DND-41 (cell line): Measurements from ENCODE around the gene ZNF662.

Source experiments
- ATAC-seq: fragments of 200-7000 bp; cut with Tn5 transposase; 3 replicates; pipeline ENCODE4 v1.9.1; 2021; ENCODE audit warnings: low read depth; ENCODE audit not compliant: insufficient read depth
- DNase-seq: peaks from one replicate; pipeline ENCODE4 v3.0.0-alpha.2; 2020
- H2AFZ ChIP-seq: 2 replicates; pipeline ENCODE4 v1.6.0; 2012; ENCODE audit warnings: low read depth, low read length
- H3K27ac ChIP-seq: 2 replicates; pipeline ENCODE4 v1.5.1; 2012; ENCODE audit warnings: low read length, inconsistent platforms
- H3K27me3 ChIP-seq: fragments of 200-600 bp; sonication (generic); 2 replicates; pipeline ENCODE4 v1.6.0; 2012; ENCODE audit warnings: low read length, mild to moderate bottlenecking, inconsistent platforms; ENCODE audit not compliant: insufficient read depth, poor library complexity
- H3K36me3 ChIP-seq: 2 replicates; pipeline ENCODE4 v1.5.1; 2012; ENCODE audit warnings: low read length, inconsistent platforms; ENCODE audit not compliant: insufficient read depth
- H3K4me1 ChIP-seq: 2 replicates; pipeline ENCODE4 v1.5.1; 2012; ENCODE audit warnings: mild to moderate bottlenecking, low read length; ENCODE audit not compliant: insufficient read depth
- H3K4me2 ChIP-seq: 2 replicates; pipeline ENCODE4 v1.6.0; 2012; ENCODE audit warnings: mild to moderate bottlenecking, moderate library complexity, low read length, inconsistent platforms; ENCODE audit not compliant: insufficient read depth
- H3K4me3 ChIP-seq, 2 experiments: fragments of 200-600 bp in 1 of 2; shearing (Covaris generic) in 1 of 2; 2 replicates each; pipeline ENCODE4 v1.5.1; 2012 to 2016; ENCODE audit warnings: inconsistent platforms in 2 of 2, low read length in 2 of 2, mild to moderate bottlenecking in 2 of 2, low read depth in 1 of 2, moderate library complexity in 1 of 2
- H3K79me2 ChIP-seq: 2 replicates; pipeline ENCODE4 v1.6.0; 2012; ENCODE audit warnings: low read length, inconsistent platforms; ENCODE audit not compliant: insufficient read depth
- H3K9ac ChIP-seq: 2 replicates; pipeline ENCODE4 v1.6.0; 2012; ENCODE audit warnings: low read depth, mild to moderate bottlenecking, inconsistent platforms, low read length, moderate library complexity
- H3K9me3 ChIP-seq: 2 replicates; pipeline ENCODE4 v1.5.1; 2012; ENCODE audit warnings: low read length, moderate library complexity, mild to moderate bottlenecking, inconsistent platforms; ENCODE audit not compliant: insufficient read depth, severe bottlenecking
- H4K20me1 ChIP-seq: 2 replicates; pipeline ENCODE4 v1.6.0; 2012; ENCODE audit warnings: low read length; ENCODE audit not compliant: insufficient read depth
- CTCF ChIP-seq: IDR thresholded peaks from 2 replicates; pipeline ENCODE4 v1.5.1; 2012; ENCODE audit warnings: borderline replicate concordance, low read length, moderate library complexity, mild to moderate bottlenecking; ENCODE audit not compliant: poor library complexity, severe bottlenecking; ENCODE audit errors: extremely low read depth
- EZH2 ChIP-seq: IDR thresholded peaks from 3 replicates; pipeline ENCODE4 v1.6.1; 2012; ENCODE audit warnings: borderline replicate concordance, low read depth, mild to moderate bottlenecking, moderate library complexity, low read length, inconsistent platforms; ENCODE audit not compliant: severe bottlenecking

The ZNF662 gene

GRCh38 chr3:42946050-42946449 lies 40.1 kb downstream of the ZNF662 start:
- DNase-seq (no peak), ATAC-seq (no peak)
- no peak overlapping the region for H2AFZ ChIP-seq
- TF ChIP-seq EZH2 (no peak), CTCF (no peak)
- H3K36me3 ChIP-seq = no peaks in the 10 kb centered on the region
- H3K4me2 ChIP-seq = no peak overlapping the region
- no peaks in the 10 kb centered on the region for H3K9me3 ChIP-seq
- H3K4me3 ChIP-seq = no peak overlapping the region
- no peak overlapping the region for H3K9ac ChIP-seq
- no peaks in the 10 kb centered on the region for H4K20me1 ChIP-seq
- no peaks in the 10 kb centered on the region for H3K27me3 ChIP-seq
- no peaks in the 10 kb centered on the region for H3K4me1 ChIP-seq
- H3K79me2 ChIP-seq = no peaks in the 10 kb centered on the region
- no peak overlapping the region for H3K27ac ChIP-seq

- H4K20me1 ChIP-seq = 0 out of 2 replicates have a peak, but pooled peaks cover 3% of the 10 kb centered on the region
- no peaks in the 10 kb centered on the region for H3K4me1 ChIP-seq
- no peak for ATAC-seq
- H3K9ac ChIP-seq = no peak overlapping the region
- H3K79me2 ChIP-seq = no peaks in the 10 kb centered on the region
- no peak overlapping the region for H3K4me3 ChIP-seq
- H3K36me3 ChIP-seq = no peaks in the 10 kb centered on the region
- TF ChIP-seq EZH2 (no peak), CTCF (peak; percentile 11)
- no peak overlapping the region for H3K27ac ChIP-seq
- H3K9me3 ChIP-seq = no peaks in the 10 kb centered on the region
- no peak overlapping the region for H2AFZ ChIP-seq
- no peak overlapping the region for H3K4me2 ChIP-seq
- no peaks in the 10 kb centered on the region for H3K27me3 ChIP-seq
- DNase-seq = no peak
Measured at GRCh38 chr3:42957573-42957972, 51.6 kb downstream of the ZNF662 start.

- Histone ChIP-seq H3K9me3 (no peaks in the 10 kb centered on the region), H2AFZ (no peak overlapping the region), H3K79me2 (no peaks in the 10 kb centered on the region), H3K27me3 (no peaks in the 10 kb centered on the region), H3K4me1 (no peaks in the 10 kb centered on the region), H3K4me2 (no peak overlapping the region), H3K36me3 (no peaks in the 10 kb centered on the region), H3K9ac (no peak overlapping the region), H4K20me1 (0 out of 2 replicates have a peak, but pooled peaks cover 3% of the 10 kb centered on the region), H3K4me3 (no peak overlapping the region), H3K27ac (no peak overlapping the region)
- no peak for ATAC-seq
- TF ChIP-seq CTCF (no peak), EZH2 (no peak)
- DNase-seq = no peak
Measured at GRCh38 chr3:42960282-42960681, 54.3 kb downstream of the ZNF662 start.

- no peak for DNase-seq
- no peaks in the 10 kb centered on the region for H3K79me2 ChIP-seq
- no peaks in the 10 kb centered on the region for H3K27me3 ChIP-seq
- no peaks in the 10 kb centered on the region for H3K36me3 ChIP-seq
- H3K9ac ChIP-seq = no peak overlapping the region
- no peak overlapping the region for H2AFZ ChIP-seq
- H4K20me1 ChIP-seq = 0 out of 2 replicates have a peak, but pooled peaks cover 3% of the 10 kb centered on the region
- no peak for TF ChIP-seq EZH2
- no peak for TF ChIP-seq CTCF
- ATAC-seq = no peak
- no peak overlapping the region for H3K4me2 ChIP-seq
- no peak overlapping the region for H3K4me3 ChIP-seq
- H3K27ac ChIP-seq = no peak overlapping the region
- no peaks in the 10 kb centered on the region for H3K4me1 ChIP-seq
- no peaks in the 10 kb centered on the region for H3K9me3 ChIP-seq
Measured at GRCh38 chr3:42960786-42961185, 54.8 kb downstream of the ZNF662 start.
